LNCAP (cell line): Measurements from ENCODE around the gene SLC8A1.

Experiments
- TF ChIP-seq, protein P1 (sequence below): fragments of 450-650 bp; IDR thresholded peaks from 2 replicates; pipeline ENCODE4 v1.5.1; 2017; ENCODE audit warnings: mild to moderate bottlenecking

SLC8A1 gene

DNA sequence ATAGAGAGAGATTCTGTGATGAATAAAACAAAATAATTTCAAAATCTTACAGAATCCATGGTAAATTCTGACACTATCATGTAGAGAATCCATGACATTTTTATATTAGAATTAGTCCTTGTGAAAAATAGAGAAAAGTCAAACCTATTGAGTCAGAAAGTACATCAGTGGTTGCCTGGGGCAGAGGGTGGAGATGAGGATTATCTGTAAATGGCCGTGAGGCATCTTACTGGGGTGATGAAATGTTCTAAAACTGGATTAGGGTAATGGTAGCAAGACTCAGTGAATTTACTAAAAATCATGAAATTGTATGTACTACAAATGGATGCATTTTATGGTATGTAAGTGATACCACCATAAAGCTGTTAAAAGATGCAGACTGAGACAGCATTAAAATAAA is 323.1 kb downstream of the SLC8A1 start:
- TF ChIP-seq, protein P1, sequence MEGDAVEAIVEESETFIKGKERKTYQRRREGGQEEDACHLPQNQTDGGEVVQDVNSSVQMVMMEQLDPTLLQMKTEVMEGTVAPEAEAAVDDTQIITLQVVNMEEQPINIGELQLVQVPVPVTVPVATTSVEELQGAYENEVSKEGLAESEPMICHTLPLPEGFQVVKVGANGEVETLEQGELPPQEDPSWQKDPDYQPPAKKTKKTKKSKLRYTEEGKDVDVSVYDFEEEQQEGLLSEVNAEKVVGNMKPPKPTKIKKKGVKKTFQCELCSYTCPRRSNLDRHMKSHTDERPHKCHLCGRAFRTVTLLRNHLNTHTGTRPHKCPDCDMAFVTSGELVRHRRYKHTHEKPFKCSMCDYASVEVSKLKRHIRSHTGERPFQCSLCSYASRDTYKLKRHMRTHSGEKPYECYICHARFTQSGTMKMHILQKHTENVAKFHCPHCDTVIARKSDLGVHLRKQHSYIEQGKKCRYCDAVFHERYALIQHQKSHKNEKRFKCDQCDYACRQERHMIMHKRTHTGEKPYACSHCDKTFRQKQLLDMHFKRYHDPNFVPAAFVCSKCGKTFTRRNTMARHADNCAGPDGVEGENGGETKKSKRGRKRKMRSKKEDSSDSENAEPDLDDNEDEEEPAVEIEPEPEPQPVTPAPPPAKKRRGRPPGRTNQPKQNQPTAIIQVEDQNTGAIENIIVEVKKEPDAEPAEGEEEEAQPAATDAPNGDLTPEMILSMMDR, result no peak

DNA sequence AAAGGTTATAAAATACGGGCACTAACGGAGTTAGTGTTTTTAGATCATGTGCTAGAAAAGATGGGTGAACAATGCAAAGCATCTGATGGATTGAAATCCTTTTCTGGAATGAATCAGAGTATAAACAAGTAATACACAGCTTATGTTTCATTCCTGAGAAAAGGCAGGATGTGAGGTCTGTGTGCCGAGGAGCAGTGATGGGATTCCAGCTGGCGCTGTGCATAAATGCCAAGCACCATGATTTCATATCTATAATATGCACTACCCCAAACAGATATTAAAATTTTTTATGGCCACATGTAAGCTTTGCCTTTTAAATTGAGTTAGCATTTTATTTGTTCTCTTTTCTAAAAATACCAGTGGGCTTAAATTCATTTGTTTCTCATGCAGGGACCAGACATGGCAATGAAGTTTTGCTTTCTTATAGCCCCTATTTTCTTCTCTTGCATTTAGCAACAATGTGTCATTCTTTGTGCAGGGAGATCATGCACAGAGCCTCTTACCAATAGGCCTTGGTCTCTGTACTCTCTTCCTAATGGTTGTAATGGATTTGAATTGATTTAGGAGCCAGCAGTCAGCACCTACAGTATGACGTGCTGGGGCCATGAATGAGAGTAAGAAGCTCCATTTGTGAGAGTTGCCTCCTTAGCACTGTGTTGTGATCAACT is 323.9 kb downstream of the SLC8A1 start:
- TF ChIP-seq, protein P1, result no peak

DNA sequence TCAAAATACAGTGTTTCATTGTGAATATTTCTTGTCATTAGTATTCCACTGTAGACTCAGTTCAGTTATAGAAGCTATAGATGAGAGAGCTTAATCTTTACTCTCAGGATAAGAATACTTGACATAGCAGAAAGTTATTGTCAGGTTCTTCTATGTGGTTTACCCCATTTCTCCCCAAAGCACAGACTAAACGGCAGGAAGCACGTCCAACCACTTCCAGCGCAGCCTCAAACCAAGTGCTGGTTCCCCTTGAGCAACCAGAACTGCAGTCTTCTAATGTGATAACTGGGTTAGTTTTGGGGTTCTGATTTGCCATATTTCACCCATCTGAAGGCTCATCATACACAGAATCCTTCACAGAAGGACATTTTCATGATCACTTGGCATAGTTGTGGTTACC is 324.7 kb downstream of the SLC8A1 start:
- TF ChIP-seq, protein P1, result no peak

DNA sequence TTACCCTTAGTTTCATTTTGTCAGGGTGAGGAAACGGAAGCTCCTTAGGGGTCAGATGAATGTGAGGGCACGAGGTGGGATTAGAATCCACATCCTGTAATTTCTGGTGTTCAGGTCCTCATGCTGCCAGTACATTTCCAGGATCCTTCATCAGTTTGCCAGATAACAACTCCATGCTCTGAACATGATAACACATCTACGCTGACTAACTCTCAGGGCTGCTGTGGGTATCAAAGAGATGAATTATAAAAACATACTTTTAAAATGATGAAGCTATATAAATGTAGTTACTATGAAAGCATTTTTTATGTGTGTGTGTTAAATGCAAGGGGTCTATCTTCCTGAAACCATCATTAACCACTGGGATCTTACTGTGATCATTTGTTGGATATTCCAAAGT is 325.9 kb downstream of the SLC8A1 start:
- TF ChIP-seq, protein P1, result no peak

DNA sequence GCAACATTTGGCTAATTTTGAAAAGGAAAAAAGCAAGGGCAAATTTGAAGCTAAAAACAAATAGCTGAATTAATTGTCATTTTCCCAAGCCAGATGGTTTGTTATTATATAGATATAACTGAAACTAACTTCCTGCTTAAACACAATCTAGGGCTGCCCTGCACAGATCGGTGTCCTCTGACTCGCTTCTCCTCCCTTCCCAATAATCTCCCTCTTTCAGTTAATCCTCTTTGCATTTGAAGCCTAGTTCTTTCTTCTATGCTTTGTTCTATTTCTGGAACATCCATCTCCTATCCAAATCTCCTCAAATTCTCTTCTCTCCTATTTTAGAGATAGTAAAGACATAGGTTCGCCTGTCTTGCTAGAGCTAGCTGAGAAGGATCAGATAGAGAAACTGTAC is 328.1 kb downstream of the SLC8A1 start:
- TF ChIP-seq, protein P1, result no peak

DNA sequence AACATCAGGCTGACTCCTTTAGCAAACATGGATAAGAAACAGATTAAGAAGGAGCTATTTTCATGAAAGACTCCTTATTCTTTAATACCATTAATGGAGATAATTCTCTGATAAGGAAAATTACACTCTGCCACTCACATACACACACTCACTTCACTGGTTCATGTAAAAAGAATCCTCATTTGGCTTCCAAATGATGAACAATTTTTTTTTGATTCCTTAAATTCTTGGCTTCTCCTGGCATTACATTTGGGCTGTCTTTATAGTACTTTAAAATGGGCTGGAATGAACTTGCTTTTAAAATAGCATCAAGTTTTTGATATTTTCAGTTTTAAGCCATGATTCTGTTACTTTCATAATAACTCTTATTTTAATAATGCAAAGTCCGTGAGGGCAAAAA is 328.6 kb downstream of the SLC8A1 start:
- TF ChIP-seq, protein P1, result no peak

DNA sequence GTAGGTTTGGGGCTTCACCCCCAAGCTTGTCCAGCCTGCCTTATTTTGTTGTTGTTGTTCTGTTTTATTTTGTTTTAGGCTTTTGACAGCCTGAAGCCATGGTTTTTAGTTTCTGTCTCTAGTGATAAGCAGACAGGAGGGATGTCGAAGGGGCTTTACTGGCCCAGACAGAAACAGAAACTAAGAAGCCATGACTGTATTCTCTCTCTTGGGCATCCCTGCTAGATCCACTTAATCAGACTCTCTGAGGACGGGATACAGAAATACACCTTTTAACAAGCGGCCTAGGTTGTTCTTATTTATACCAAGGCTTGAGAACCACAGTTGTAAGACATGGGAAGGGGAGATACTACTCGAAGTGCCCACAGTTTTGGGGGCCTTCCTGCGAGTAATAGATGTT is 330.9 kb downstream of the SLC8A1 start:
- TF ChIP-seq, protein P1, result no peak

DNA sequence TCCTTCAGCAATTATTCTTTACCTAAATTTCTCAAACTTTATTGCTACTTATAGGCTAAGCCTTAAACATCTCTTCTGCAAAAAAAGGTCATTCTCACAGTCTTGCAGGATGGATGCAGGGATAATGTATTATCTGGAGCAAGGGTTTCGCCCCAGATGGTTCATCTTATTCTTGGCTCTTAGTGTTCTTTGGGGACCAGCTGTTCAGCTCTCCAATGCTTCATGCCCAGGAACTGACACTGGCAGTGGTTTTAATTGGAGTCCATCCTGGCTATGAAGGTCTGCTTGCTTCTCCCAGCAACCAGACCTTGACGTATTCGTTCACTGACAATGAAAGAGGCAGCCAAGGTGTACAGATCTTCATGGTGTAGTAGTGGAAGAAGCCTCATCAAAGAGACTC is 331.9 kb downstream of the SLC8A1 start:
- TF ChIP-seq, protein P1, result no peak
